ENCODE results near the gene FER. TPM values are rescaled to one million over a fixed set of nuclear protein-coding genes. Genes with fewer than 3 reads are reported as not detected.
A peak's percentile ranks its signal among the peaks of the same experiment; 100 is the strongest.
"Not testable (repeated sequence)": the region's sequence is repeated elsewhere in the genome, so short reads cannot be mapped to it uniquely, and the experiment has no call there.

The FER gene
- polyA plus RNA-seq (2012; rRNA removed) = 1.8 and 2.5 TPM in 2 replicates
- polyA plus RNA-seq (2012; cell fraction: cytosol; rRNA removed) = 2.5 TPM in 2 replicates
- polyA plus RNA-seq (2012; cell fraction: nucleus; rRNA removed) = 2.5 and 5.6 TPM in 2 replicates

- ChIA-PET POLR2A (interaction anchor here (0.8 to 1.4 kb wide), 3 partner anchors 20 to 69 kb away, joined by 3 to 24 read pairs (median 3); no protein-coding TSS in a partner anchor), CTCF (interaction anchor here (0.6 to 1.4 kb wide), 4 partner anchors 18 to 226 kb away, joined by 3 to 4 read pairs (median 3); no protein-coding TSS in a partner anchor)
- Histone ChIP-seq H4K20me1 (ENCODE audit: insufficient read depth) (no peaks in the 10 kb centered on the region), H3K9me2 (no peaks in the 10 kb centered on the region), H3K4me2 (peak within 1 kb of the TSS; percentile 77), H3K4me3 (ENCODE audit: low read depth in 2 of 2, low read length in 1 of 2) (peak within 1 kb of the TSS; percentile 71 to 83), H3F3A (replicated peaks; ENCODE audit: insufficient read depth) (peaks cover 21% of the 10 kb centered on the region), H3K27ac (ENCODE audit: low read depth in 2 of 2, low read length in 1 of 2) (peak within 1 kb of the TSS; percentile 97), H3K9ac (peak within 1 kb of the TSS; percentile 98), H3K79me2 (ENCODE audit: insufficient read depth) (peaks cover 43% of the 10 kb centered on the region), H3K9me3 (no peaks in the 10 kb centered on the region), H3K4me1 (ENCODE audit: control insufficient read depth in 1 of 2, insufficient read depth in 2 of 2, low read depth in 1 of 2, low read length in 1 of 2) (peaks cover 8 to 20% of the 10 kb centered on the region in 2 experiments; a peak in 3 of 4 replicates), H3K27me3 (ENCODE audit: insufficient read depth) (no peaks in the 10 kb centered on the region), H2AFZ (ENCODE audit: low read depth) (peak within 1 kb of the TSS; percentile 11), H3K36me3 (replicated peaks in 1 of 2; ENCODE audit: control insufficient read depth in 1 of 2, insufficient read depth in 2 of 2, low read length in 1 of 2) (no peaks in the 10 kb centered on the region)
- no peak for DNase-seq
- WGBS (ENCODE audit: low lambda C conversion rate) = 4% methylated on average over 20 of the region's 21 CpGs
- TF ChIP-seq NRF1 (IDR thresholded peaks at IDR 0.05; ENCODE audit: low read depth, low read length) = no peak
- TF ChIP-seq NFIC (IDR thresholded peaks at IDR 0.05; ENCODE audit: borderline replicate concordance) = no peak
- TF ChIP-seq ELF1 (IDR thresholded peaks at IDR 0.05) = no peak
- no peak for TF ChIP-seq TAF1 (IDR thresholded peaks at IDR 0.05; ENCODE audit: borderline replicate concordance, low read depth, low read length)
- TF ChIP-seq GABPA (IDR thresholded peaks at IDR 0.05; ENCODE audit: low read depth) = no peak
- no peak for TF ChIP-seq TEAD4 (IDR thresholded peaks at IDR 0.05; ENCODE audit: borderline replicate concordance, insufficient read depth)
- no peak for TF ChIP-seq ZBTB33 (IDR thresholded peaks at IDR 0.05; ENCODE audit: borderline replicate concordance, low read depth)
Measured at GRCh38 chr5:108747774-108748400, at the start of gene FER. TSS of gene FER (plus strand) at chr5:108747897. CDS start at chr5:108798183, 50,286 bp downstream.

- H3K4me1 ChIP-seq (ENCODE audit: control insufficient read depth in 1 of 2, insufficient read depth in 2 of 2, low read depth in 1 of 2, low read length in 1 of 2); H3K4me3 ChIP-seq (ENCODE audit: low read depth in 2 of 2, low read length in 1 of 2); H3K4me2 ChIP-seq; H3K27ac ChIP-seq (ENCODE audit: low read depth in 2 of 2, low read length in 1 of 2); H3K9ac ChIP-seq; H3K27me3 ChIP-seq (ENCODE audit: insufficient read depth); H3K9me3 ChIP-seq; H2AFZ ChIP-seq (ENCODE audit: low read depth); H3K79me2 ChIP-seq (ENCODE audit: insufficient read depth); H3K9me2 ChIP-seq; H4K20me1 ChIP-seq (ENCODE audit: insufficient read depth); CTCF ChIA-PET; H3F3A ChIP-seq (replicated peaks; ENCODE audit: insufficient read depth); DNase-seq; H3K36me3 ChIP-seq (replicated peaks in 1 of 2; ENCODE audit: control insufficient read depth in 1 of 2, insufficient read depth in 2 of 2, low read length in 1 of 2): not testable (repeated sequence)
- POLR2A ChIA-PET = interaction anchor here (0.5 to 1.1 kb wide), 2 partner anchors 14 to 27 kb away, joined by 3 read pairs; no protein-coding TSS in a partner anchor
- 97% methylated on average over 5 of the region's 5 CpGs for WGBS (ENCODE audit: low lambda C conversion rate)
Measured at GRCh38 chr5:108700388-108700787, 47.3 kb upstream of the FER start.

- no peaks in the 10 kb centered on the region for H3K36me3 ChIP-seq (replicated peaks in 1 of 2; ENCODE audit: control insufficient read depth in 1 of 2, insufficient read depth in 2 of 2, low read length in 1 of 2)
- no peaks in the 10 kb centered on the region for H4K20me1 ChIP-seq (ENCODE audit: insufficient read depth)
- no peak overlapping the region for H3K4me3 ChIP-seq (ENCODE audit: low read depth in 2 of 2, low read length in 1 of 2)
- no peak overlapping the region for H2AFZ ChIP-seq (ENCODE audit: low read depth)
- no peak overlapping the region for H3K27ac ChIP-seq (ENCODE audit: low read depth in 2 of 2, low read length in 1 of 2)
- ChIA-PET CTCF (no interaction called here), POLR2A (interaction anchor here (1.1 kb wide), 1 partner anchor 27 kb away, joined by 3 read pairs; no protein-coding TSS in a partner anchor)
- H3F3A ChIP-seq (replicated peaks; ENCODE audit: insufficient read depth) = no peaks in the 10 kb centered on the region
- H3K4me2 ChIP-seq = no peak overlapping the region
- H3K27me3 ChIP-seq (ENCODE audit: insufficient read depth) = no peaks in the 10 kb centered on the region
- H3K79me2 ChIP-seq (ENCODE audit: insufficient read depth) = no peaks in the 10 kb centered on the region
- H3K9me3 ChIP-seq = no peaks in the 10 kb centered on the region
- no peaks in the 10 kb centered on the region for H3K9me2 ChIP-seq
- DNase-seq = no peak
- no peaks in the 10 kb centered on the region for H3K4me1 ChIP-seq (ENCODE audit: control insufficient read depth in 1 of 2, insufficient read depth in 2 of 2, low read depth in 1 of 2, low read length in 1 of 2)
- WGBS (ENCODE audit: low lambda C conversion rate) = 57% methylated on average over 3 of the region's 3 CpGs
- no peak overlapping the region for H3K9ac ChIP-seq
- no peak for TF ChIP-seq CTCF (IDR thresholded peaks at IDR 0.05)
- TF ChIP-seq NFIC (IDR thresholded peaks at IDR 0.05; ENCODE audit: borderline replicate concordance) = no peak
- TF ChIP-seq EP300 (IDR thresholded peaks at IDR 0.05; ENCODE audit: borderline replicate concordance in 1 of 2, low read depth in 1 of 2, low read length in 1 of 2) = no peak
- no peak for TF ChIP-seq USF2 (IDR thresholded peaks at IDR 0.05; ENCODE audit: borderline replicate concordance, low read depth, low read length)
- no peak for TF ChIP-seq SMC3 (IDR thresholded peaks at IDR 0.05; ENCODE audit: low read depth, low read length)
- TF ChIP-seq IRF3 (IDR thresholded peaks at IDR 0.05; ENCODE audit: low read depth, low read length) = no peak
- TF ChIP-seq MEF2A (IDR thresholded peaks at IDR 0.05; ENCODE audit: borderline replicate concordance, low read depth) = no peak
- no peak for TF ChIP-seq GABPA (IDR thresholded peaks at IDR 0.05; ENCODE audit: low read depth)
- no peak for TF ChIP-seq FOSL2 (IDR thresholded peaks at IDR 0.05; ENCODE audit: borderline replicate concordance, low read depth)
Measured at GRCh38 chr5:108700930-108701329, 46.8 kb upstream of the FER start.
